HG03442 (cell line): ENCODE measurements around the gene NHERF1.

Source experiments
- ATAC-seq: cut with Tn5 transposase; IDR thresholded peaks from one replicate; pipeline ENCODE4 v1.9.1; 2021; ENCODE audit warnings: mild to moderate bottlenecking, moderate library complexity; ENCODE audit not compliant: unreplicated experiment

NHERF1 gene

DNA sequence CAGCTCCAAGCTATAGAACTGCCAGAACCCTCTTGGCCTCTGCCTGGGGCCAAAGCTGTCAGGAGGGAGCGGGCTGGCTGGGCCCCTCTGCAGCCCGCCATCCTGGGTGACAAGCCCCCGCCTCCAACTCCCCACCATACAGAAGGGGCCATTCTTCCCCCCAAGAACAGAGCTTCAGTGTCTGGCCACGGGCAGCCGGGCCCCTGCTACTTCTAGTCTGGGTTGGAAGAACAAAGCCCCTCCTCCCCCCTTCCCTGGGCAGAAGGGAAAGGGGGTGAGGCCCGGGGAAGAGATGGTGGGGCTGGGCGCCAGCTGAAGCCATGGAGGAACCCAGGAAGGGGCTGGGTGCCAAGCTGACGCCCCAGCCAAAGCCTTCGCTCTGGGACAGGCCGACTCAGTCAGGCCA, 18.7 kb downstream of the NHERF1 start:
- ATAC-seq: no peak

DNA sequence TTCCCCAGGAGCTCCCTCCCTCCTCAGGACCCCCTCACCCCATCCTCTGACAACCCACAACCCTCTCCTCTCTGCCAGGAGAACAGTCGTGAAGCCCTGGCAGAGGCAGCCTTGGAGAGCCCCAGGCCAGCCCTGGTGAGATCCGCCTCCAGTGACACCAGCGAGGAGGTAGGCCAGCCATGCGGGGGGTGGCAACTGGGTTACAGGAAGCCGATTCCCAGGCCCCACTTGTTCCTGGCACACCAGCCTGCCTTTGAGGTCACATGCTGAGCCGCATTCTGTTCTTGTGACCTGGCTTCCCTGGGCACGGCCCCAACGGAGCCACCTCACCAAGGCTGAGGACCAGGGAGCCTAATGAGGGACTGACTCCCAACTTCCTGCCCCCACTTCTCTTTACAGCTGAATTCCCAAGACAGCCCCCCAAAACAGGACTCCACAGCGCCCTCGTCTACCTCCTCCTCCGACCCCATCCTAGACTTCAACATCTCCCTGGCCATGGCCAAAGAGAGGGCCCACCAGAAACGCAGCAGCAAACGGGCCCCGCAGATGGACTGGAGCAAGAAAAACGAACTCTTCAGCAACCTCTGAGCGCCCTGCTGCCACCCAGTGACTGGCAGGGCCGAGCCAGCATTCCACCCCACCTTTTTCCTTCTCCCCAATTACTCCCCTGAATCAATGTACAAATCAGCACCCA, 19.8 kb downstream of the NHERF1 start:
- no peak for ATAC-seq

DNA sequence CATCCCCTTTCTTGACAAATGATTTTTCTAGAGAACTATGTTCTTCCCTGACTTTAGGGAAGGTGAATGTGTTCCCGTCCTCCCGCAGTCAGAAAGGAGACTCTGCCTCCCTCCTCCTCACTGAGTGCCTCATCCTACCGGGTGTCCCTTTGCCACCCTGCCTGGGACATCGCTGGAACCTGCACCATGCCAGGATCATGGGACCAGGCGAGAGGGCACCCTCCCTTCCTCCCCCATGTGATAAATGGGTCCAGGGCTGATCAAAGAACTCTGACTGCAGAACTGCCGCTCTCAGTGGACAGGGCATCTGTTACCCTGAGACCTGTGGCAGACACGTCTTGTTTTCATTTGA, 20.3 kb downstream of the NHERF1 start:
- no peak for ATAC-seq

DNA sequence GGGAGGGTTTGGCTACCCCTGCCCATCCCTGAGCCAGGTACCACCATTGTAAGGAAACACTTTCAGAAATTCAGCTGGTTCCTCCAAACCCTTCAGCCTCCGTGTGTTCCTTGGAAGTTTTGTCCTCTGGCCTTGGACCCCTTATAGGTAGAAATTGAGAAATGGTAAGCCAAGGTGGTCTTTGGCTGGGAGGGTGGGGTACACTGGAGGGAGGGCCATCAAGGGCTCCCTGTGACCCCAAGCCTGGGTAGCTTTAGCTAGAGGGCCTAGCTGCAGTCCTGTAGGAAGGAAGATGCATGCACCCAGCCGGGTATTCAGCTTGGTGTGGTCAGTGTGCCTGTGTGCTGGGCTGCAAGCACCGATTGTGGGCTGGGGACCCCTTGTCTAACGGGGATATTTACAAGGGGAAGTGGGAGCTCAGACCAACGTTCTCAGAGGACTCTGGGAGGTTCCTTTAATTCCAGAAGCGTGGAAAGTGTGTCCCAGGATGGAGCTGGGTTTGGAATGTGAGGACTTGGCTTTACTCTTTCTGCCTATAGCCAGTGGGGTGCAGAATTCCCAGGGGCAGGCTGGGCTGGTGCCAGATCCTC, 20.9 kb downstream of the NHERF1 start:
- no peak for ATAC-seq

DNA sequence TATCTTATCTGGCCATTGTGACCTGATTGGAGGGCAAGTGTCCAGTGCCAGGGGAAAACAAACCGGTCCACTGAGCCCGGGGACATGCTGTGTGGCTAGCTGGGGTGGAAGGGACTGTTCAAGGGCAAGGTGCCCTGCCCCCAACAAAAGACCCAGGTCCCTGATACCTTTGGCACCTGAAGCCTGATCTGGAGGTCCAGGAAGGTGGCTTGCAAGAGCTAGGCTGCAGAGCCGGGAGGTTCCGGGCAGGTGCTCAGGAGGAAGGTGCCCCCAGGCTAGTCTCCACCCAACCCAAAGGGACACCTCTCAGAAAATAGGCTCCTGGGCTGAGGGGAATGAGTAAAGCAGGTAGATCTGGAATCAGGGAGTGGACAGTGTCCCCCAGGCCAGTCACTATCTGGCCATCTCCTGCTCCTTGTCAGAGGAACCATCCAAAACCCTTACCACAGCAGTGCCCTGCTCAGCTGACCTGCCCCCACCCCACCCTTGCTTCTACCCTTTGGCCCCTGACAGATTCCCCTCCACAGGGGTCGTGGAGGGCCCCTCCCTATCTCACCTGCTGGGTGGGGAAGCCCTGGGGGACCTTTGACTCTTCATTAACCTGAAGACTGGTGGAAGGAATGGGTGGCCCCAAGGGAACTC, 21.5 kb downstream of the NHERF1 start:
- no peak for ATAC-seq

DNA sequence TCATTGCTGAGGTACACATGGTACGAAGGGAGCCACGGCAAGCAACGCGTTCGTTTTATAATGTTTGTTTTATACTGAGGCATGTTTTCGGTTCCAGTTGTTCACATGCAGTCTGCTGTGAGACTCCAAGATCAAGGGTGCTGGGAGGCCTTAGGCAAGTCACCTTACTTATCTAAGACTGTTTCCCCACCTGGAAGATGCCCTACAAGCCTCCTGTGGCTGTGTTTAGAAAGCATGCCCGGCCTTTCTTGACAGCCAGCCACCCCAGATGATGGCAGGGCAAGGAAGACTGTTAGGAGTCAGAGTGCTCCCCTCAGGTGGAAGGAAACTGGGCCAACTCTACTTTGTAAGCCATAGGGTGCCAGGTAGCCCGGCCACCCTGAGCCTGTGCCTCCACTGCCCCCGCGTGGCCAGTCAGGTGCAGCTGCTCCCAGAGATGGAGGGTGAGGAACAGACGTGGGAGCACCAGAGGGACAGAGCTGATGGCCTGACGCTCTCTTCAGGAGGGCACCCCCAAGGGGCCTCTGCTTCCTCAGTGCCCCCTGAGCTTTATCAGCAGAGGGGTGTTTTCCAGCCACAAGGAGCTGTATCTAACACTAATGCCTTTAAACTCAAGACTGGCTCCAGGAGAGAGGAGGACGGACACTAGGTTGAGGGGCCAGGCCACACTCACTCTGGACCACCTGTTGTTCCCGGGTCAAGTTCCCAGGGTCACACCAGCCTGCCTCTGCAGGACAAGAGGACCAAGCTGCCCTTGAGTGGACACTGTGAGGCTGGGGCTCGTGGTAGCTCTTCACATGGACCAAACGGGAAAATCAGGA, 22.3 kb downstream of the NHERF1 start:
- ATAC-seq: no peak

DNA sequence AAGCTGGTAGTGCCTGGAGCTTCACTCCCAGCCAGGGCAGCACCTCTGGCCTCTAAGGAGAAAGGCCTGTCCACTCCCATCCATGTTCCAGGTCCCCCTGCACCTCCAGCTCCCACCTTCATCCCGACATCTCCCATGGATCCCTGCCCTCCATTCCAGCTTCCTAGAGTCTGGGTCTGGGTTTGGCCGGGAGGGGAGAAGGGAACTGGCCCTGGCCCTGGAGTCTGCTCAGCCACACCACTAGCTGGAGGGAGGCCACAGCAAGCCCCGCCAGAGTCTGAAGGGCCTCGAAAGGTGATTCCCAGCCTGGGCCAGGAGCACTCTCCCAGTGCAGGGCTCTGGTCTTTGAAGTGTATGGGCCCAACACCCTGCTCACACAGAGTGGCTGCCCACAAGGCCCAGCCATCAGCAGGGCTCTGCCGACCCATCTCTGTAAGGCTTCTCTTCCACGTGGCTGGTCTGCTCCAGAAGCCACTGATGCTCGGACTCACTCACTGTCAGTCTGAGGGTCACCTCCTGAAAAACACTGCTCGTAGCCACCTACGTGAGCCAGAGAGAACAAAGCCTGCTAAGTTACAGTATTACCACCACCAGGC, 23.0 kb downstream of the NHERF1 start:
- no peak for ATAC-seq

DNA sequence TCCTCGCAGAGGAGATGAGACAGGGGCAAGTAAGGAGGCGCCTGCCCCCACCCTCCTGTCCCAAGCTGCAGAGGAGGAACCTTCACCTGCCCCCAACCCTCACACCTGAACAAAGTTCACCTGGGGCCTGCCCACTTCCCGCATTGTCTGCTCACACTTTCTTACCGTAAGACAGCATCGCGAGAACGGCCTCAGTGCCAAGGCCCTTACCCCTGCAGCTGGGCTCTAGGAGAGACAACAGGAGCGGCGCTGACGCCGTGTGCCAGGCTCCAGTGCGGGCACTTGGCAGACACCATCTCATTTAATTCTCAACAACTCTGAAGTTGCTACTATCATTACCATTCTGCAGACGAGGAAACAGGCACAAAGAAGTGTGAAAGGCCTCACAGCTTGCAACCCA, 23.6 kb downstream of the NHERF1 start:
- ATAC-seq: no peak

DNA sequence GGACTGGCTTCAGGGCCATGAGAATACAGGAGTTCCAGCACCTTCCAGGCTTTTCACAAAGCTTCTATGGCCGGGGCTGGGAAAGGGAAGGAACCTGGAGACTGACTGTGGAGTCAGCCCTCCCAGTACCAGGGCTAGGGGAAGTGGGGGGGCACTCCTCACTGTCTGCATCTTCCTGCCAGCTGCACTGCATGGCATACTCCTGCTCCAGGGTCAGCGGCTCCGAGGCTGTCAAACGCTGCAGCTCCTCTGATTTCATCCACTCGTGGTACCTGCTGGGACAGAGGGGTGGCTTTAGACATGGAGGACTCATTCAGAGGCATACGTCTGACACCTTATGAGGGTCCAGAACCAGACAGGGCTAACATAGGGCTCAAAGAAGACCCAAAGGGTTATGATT, 25.0 kb downstream of the NHERF1 start:
- no peak for ATAC-seq

DNA sequence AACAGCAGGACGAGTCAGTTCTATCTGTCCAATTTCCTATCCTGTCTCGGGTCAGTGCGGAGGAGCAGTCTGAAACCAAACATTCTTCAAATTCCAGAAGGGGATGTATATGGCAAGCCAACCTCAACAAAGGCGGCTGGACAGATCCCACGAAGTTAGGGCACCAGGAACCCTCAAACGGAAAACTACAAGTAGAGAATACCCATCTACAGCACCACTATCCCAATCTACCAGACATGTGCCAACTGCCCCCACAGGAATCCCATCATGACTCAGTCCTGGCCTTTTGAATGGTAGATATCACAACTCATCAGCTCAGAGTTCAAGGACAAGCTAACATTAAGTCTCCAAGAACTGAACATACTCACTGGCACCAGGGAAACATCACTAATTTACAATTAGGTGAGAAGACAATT, 25.5 kb downstream of the NHERF1 start:
- no peak for ATAC-seq

DNA sequence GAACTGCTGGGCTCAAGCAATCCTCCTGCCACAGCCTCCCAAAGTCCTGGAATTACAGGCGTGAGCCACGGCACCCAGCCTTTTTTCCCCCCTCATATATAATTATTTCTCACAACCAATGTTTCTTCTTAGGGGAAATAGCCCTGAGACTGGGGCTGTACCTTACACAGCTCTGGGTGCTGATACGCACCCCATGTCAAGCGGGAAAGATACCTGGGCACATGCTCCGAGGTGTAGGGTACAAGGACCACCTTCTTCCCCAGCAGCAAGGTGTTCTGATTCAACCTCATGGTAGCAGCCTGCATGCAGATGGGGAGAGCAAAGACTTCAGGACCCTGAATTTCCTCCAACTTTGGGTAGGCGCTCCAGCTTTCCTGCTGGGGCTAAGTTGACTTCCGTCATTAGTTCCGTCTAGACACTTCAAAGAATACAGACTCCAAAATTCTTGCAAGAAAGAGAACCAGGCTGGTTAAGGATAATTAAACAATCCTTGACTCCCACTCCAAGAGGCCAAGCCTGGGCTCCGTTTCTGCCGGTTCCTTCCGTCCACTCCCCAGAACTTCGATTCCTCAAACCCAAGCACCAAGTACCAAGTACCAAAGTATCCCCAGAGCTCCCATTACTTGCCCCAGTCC, 27.1 kb downstream of the NHERF1 start:
- ATAC-seq: no peak

DNA sequence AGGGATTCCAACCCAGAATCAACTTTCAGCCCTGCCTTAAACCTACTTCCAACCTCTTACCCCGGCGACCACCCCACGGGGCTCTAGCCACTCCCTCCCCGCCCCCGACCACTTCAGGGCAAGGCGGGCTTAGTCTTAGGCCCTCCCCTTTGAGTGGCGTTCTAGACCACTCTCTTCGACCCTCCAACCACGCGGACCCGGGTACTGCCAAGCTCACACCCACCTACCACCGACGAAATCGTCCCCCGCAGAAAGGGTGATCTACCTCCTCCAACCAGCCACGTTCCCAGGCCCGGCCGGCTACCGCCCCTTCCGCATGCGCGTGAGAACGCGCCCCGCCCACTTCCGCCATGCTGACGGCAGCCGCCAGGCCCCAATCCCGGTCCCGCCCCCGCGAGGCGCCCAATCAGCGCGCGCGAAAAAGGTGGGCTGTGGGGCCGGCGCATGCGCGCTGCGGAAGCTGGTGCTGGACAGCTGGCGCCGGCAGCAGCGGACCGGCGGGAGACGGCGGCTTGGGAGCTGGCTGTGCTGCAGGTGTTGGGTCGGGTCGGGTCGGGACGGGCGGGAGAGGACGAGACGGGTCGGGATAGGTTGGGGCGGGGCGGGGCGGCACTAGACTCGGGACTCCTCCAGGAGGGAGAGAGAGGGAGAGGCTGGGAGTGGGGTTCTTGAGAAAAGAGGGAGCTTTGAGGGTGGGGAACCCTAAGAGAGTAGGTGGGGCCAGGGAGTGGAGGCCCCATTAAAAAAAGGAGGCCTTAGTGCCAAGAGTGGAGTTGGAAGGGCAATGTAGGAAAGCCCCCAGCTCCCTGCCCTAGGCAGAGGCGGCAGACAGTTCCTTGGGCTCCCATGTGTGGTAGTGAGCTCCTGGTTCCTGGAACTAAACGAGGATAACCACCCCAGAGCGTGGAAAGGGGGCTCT, 27.9 kb downstream of the NHERF1 start, which contains the start of gene NAT9:
NAT9 (minus strand) TSS at position 302 of the 919 bp plus-strand sequence. CDS start 647 bp downstream, outside the sequence.
- ATAC-seq: peak; percentile 67

DNA sequence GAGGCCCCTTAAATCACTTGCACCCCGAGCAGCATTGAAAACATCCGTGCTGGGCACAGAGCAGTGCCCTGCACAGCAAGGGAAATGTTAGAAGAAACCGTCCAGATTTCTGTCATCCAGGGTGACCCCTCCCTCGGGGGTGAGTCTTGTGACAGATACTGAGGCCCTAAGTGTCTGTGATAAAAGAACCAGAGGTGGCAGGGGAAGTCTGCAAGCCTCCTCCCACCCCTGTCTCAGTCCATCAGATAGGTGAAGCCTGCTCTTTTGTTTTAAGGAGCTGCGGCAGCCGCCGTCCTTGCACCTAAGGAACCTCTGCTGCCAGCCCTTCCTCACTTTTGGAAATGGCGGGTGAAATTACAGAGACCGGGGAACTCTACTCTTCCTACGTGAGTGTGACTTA, 28.6 kb downstream of the NHERF1 start:
- ATAC-seq: no peak

DNA sequence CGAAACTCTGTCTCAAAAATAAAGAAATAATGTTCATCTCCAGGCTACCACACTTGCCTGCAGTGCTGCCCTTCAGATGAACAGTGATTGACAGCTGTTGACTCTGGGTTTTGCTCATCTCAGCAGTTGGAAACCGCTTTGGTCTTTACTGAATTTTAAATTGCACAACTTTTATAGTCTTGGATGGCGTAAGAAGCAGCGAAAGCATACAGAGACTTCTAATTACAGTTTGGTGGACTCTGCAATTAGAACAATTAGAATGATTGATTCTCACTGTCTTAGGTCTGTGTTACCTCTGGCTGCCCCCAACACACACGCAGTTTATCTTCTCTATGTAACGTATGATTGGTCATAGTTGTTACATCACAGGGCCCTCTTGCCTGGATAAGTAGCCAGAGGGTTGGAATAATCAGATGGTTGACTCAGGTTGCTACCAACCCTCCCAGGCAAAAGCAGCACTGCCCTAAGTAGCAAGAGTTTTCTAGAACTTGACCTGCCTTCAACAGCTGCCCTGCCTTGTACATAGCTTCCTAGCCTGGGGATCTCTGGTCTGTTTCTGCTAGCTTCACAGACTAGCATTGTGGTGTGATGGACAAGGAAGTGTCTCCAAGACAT, 29.6 kb downstream of the NHERF1 start:
- ATAC-seq: no peak

DNA sequence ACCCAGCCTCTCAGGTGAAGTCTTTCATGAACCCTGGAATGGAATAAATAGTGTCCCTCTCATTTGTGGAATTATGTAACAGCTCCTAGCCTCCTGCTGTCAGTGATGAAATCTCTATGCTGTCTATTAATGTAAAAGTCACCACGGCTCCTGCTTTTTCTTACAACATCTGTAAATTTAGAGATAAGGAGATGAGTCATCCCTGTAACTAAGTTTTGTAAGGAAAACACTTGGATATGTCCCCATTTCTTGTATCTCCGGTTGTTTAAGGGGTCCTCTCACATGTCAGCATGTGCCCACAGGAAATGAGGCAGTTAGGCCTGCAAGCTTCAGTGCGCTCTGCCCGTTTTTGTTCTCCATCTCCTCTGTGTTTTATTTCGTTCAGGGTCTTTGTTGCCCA, 30.5 kb downstream of the NHERF1 start:
- ATAC-seq: no peak

DNA sequence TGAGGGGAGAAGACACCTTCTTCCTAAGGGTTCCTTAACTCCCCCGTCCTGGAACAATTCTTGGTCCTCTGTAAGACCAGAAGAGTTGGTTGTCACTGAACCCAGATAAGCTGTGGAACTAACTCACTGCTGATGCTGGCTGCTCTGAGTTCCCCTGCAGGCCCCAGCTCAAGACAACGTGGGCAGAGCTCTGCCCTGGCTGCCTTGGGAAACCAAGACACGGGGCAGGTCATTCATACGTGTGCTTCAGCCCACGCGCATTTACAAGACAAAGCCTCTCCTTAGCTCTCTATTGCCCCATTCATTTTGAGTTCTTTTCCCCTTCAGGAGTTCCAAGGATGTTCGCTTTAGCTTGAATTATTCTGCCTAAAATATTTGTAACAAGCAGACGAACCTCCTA, 31.1 kb downstream of the NHERF1 start:
- ATAC-seq: no peak

DNA sequence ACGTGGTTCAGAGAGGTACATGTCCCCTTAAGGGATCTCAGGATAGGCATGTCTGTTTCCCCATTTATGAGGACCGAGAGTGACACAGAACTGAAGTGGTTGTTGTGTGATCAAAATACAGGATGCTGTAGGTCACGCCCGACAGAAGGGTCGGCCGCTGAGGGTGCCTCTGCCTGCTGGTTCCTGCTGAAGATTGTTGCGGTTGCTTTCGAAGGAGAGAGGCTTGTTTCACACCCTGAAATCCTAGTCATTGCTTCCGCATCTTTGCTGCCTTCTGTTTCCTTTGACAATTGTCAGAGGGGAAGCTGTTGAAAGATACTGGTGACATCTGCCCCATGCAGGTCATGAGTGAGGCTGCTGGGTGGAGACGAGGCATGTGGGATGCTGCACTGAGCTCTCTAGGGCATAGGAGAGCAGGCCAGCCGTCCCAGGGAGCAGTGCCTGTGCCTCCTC, 31.5 kb downstream of the NHERF1 start:
- ATAC-seq: peak; percentile 40

DNA sequence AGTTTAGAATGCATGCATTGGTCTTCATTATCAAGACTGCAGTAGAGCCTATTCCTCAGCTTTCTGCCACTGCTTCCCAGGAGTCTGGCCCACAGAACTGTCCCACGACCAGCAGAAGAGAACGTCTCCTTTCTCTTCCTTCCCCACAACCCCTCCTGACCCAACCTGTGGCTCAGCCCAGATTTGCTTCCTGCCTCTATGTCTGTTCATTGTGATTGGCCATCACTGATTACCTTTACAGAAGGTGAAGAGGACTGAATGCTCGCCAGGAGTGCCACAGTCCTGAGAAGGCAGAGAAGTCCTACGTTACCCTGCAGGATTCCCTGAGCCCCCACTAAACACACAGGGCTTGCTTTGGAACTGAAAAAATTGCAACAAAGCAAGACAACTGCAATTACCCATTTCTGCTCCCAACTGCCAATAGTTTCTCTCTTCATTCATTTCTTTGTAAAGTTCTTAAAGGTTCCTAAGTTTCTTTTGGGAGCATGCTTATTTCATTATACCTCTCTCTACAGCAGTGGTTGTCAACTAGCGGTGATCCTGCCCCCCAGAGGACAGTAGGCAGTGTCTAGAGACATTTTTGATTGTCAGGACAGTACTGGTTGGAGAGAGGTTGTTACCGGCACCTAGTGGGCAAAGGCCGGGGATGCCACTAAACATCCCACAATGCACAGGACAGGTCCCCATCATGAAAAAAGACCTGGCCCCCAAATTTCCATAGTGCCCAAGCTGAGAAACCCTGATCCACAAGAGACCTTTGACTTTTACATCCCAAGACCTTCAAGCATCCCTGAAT, 32.2 kb downstream of the NHERF1 start:
- ATAC-seq: no peak
